Left lung (tissue), 10 donors: ENCODE results near the gene CCDC57. TPM values are rescaled to one million over a fixed set of nuclear protein-coding genes. Genes with fewer than 3 reads are reported as not detected.

ENCODE experiments used
- ATAC-seq: fragments of 200-7000 bp; cut with Tn5 transposase; one replicate; pipeline ENCODE4 v1.9.1; 2020; ENCODE audit warnings: moderate library complexity
- DNase-seq, 4 donors: peaks; one replicate each; pipeline ENCODE4 v3.0.0-alpha.2; 2013 to 2020
- H3K27ac ChIP-seq, 2 donors: fragments of 200-600 bp; sonication (generic) in 1 of 2; one replicate each; pipeline versions ENCODE4 v1.5.0 to v1.8.0; 2020 to 2021
- H3K27me3 ChIP-seq, 2 donors: fragments of 200-600 bp; sonication (generic) in 1 of 2; one replicate each; pipeline versions ENCODE4 v1.5.0 to v1.8.0; 2020 to 2021
- H3K36me3 ChIP-seq, 2 donors: fragments of 200-600 bp; sonication (generic) in 1 of 2; one replicate each; pipeline versions ENCODE4 v1.5.0 to v1.8.0; 2020 to 2021
- H3K4me1 ChIP-seq, 2 donors: fragments of 200-600 bp; one replicate each; pipeline ENCODE4 v1.8.0; 2021
- H3K4me3 ChIP-seq, 2 donors: fragments of 200-600 bp; sonication (generic) in 1 of 2; one replicate each; pipeline versions ENCODE4 v1.5.0 to v1.8.0; 2020 to 2021; ENCODE audit warnings: mild to moderate bottlenecking in 1 of 2
- H3K9me3 ChIP-seq, 2 donors: fragments of 200-600 bp; sonication (generic) in 1 of 2; one replicate each; pipeline versions ENCODE4 v1.5.0 to v1.8.0; 2020 to 2021
- CTCF ChIP-seq, 2 donors: fragments of 200-600 bp; sonication (generic) in 1 of 2; IDR thresholded peaks; one replicate each; pipeline versions ENCODE4 v1.5.0 to v1.8.0; 2021; ENCODE audit warnings: antibody characterized with exemption in 2 of 2
- intact Hi-C, 2 donors: fragments of 100-400 bp; cut with DNase I; formaldehyde crosslinking; loops; one replicate each; pipeline versions ENCODE4 v1.11.2 to v1.14.2; 2022
- polyA plus RNA-seq, 6 donors: library from polyadenylated mRNA; unstranded; fragments of 120-200 nt; gene quantifications; one replicate each; pipeline ENCODE4 v1.2.1, GENCODE V29; 2013; ENCODE audit not compliant: insufficient read length in 6 of 6
- total RNA-seq, 2 donors: library from RNA; stranded (reverse); fragmentation: NEBNext Ultra II Directional; extraction: Animal tissue kit (Norgen Biotek cat#: 25700); gene quantifications; one replicate each; pipeline ENCODE4 v1.2.1, GENCODE V29; 2021
- donor health status: DM: no; HTN: yes; CAD: no.
- donor health status: DM: no; HTN: no; CAD: no.

The CCDC57 gene
- total and polyA plus RNA-seq, 8 donors = 41.7 to 73.4 (median 59.8) TPM

GRCh38 chr17:82173351-82174041, 39.1 kb downstream of the CCDC57 start:
- TF ChIP-seq CTCF (IDR thresholded peaks at IDR 0.05) = no peak
- Histone ChIP-seq H3K36me3 (peaks cover 0 to 79% of the 10 kb centered on the region in 2 donors), H3K27me3 (no peaks in the 10 kb centered on the region), H3K27ac (no peak overlapping the region), H3K4me1 (peaks cover 0 to 6% of the 10 kb centered on the region in 2 donors), H3K4me3 (no peak overlapping the region), H3K9me3 (no peaks in the 10 kb centered on the region)
- intact Hi-C loops = no loop called here
- ATAC-seq (no peak), DNase-seq (peak in 1 of 4 donors; percentile 59)

GRCh38 chr17:82172486-82173160, 40.0 kb downstream of the CCDC57 start:
- Histone ChIP-seq H3K4me3 (no peak overlapping the region), H3K27me3 (no peaks in the 10 kb centered on the region), H3K9me3 (no peaks in the 10 kb centered on the region), H3K27ac (no peak overlapping the region), H3K4me1 (peaks cover 0 to 6% of the 10 kb centered on the region in 2 donors), H3K36me3 (peaks cover 0 to 77% of the 10 kb centered on the region in 2 donors)
- ATAC-seq (no peak), DNase-seq (peak in 1 of 4 donors; percentile 58)
- no peak for TF ChIP-seq CTCF (IDR thresholded peaks at IDR 0.05)
- intact Hi-C loops = no loop called here

- intact Hi-C loops = no loop called here
- peaks cover 0 to 6% of the 10 kb centered on the region in 2 donors for H3K4me1 ChIP-seq
- no peak for DNase-seq
- no peak for ATAC-seq
- H3K36me3 ChIP-seq = peaks cover 0 to 78% of the 10 kb centered on the region in 2 donors
- no peak for TF ChIP-seq CTCF (IDR thresholded peaks at IDR 0.05)
- no peaks in the 10 kb centered on the region for H3K27me3 ChIP-seq
- H3K9me3 ChIP-seq = no peaks in the 10 kb centered on the region
- no peak overlapping the region for H3K4me3 ChIP-seq
- H3K27ac ChIP-seq = no peak overlapping the region
Observed at GRCh38 chr17:82171750-82172375, 40.8 kb downstream of the CCDC57 start.

- intact Hi-C loops = no loop called here
- TF ChIP-seq CTCF (IDR thresholded peaks at IDR 0.05) = no peak
- ATAC-seq = peak; percentile 65
Observed at GRCh38 chr17:82170412-82170961, 42.2 kb downstream of the CCDC57 start.

GRCh38 chr17:82168568-82168967, 44.1 kb downstream of the CCDC57 start:
- no peaks in the 10 kb centered on the region for H3K27me3 ChIP-seq
- H3K4me3 ChIP-seq = no peak overlapping the region
- H3K4me1 ChIP-seq = peaks cover 0 to 6% of the 10 kb centered on the region in 2 donors
- no peak for TF ChIP-seq CTCF (IDR thresholded peaks at IDR 0.05)
- intact Hi-C loops = no loop called here
- DNase-seq = no peak
- H3K27ac ChIP-seq = no peak overlapping the region
- peaks cover 0 to 71% of the 10 kb centered on the region in 2 donors for H3K36me3 ChIP-seq
- ATAC-seq = no peak
- H3K9me3 ChIP-seq = no peaks in the 10 kb centered on the region

More at GRCh38 chr17:82170412-82170961, 42.2 kb downstream of the CCDC57 start:
- no peaks in the 10 kb centered on the region for H3K27me3 ChIP-seq
- peaks cover 0 to 6% of the 10 kb centered on the region in 2 donors for H3K4me1 ChIP-seq
- no peak overlapping the region for H3K4me3 ChIP-seq
- no peaks in the 10 kb centered on the region for H3K9me3 ChIP-seq
- no peak overlapping the region for H3K27ac ChIP-seq
- H3K36me3 ChIP-seq = peaks cover 0 to 78% of the 10 kb centered on the region in 2 donors
- DNase-seq = peak in 2 of 4 donors; percentile 74 to 83
